GM12878 (cell line): ENCODE results near the gene KEL.

Experiments used
- BHLHE40 ChIP-seq, 2 experiments: fragments of 450-650 bp in 1 of 2; IDR thresholded peaks; 2 replicates each; pipeline ENCODE4 v1.6.1; 2011 to 2017; ENCODE audit warnings: low read depth in 2 of 2, borderline replicate concordance in 1 of 2, improper control_type of control experiment in 1 of 2, low read length in 1 of 2, mild to moderate bottlenecking in 1 of 2
- CHD4 ChIP-seq: fragments of 200-600 bp; sonication (generic); IDR thresholded peaks from 2 replicates; pipeline ENCODE4 v1.6.1; 2016; ENCODE audit warnings: mild to moderate bottlenecking
- CTCF ChIP-seq, 3 experiments: IDR thresholded peaks in 2 of 3; conservative IDR thresholded peaks in 1 of 3; 2 replicates each; pipeline ENCODE4 v1.5.1; 2011; ENCODE audit warnings: low read depth in 3 of 3, low read length in 3 of 3, mild to moderate bottlenecking in 3 of 3, control low read depth in 2 of 3, moderate library complexity in 2 of 3, inconsistent platforms in 1 of 3, mixed read lengths in 1 of 3; ENCODE audit not compliant: control insufficient read depth in 2 of 3, insufficient read depth in 1 of 3; ENCODE audit errors: extremely low read depth in 1 of 3
- EED ChIP-seq: sonication (generic); IDR thresholded peaks from 2 replicates; pipeline ENCODE4 v1.6.1; 2016; ENCODE audit warnings: antibody characterized with exemption, low read depth
- JUNB ChIP-seq: IDR thresholded peaks from 2 replicates; pipeline ENCODE4 v1.6.1; 2016; ENCODE audit warnings: antibody characterized with exemption, mild to moderate bottlenecking
- JUND ChIP-seq: IDR thresholded peaks from 2 replicates; pipeline ENCODE4 v1.6.1; 2012; ENCODE audit warnings: low read depth, mild to moderate bottlenecking, low read length, improper control_type of control experiment, moderate library complexity
- POLR2A ChIP-seq: IDR thresholded peaks from 2 replicates; pipeline ENCODE4 v1.6.1; 2011; ENCODE audit warnings: low read depth, mild to moderate bottlenecking, low read length
- POLR2AphosphoS2 ChIP-seq: IDR thresholded peaks from 2 replicates; pipeline ENCODE4 v1.6.1; 2011; ENCODE audit warnings: low read depth, mild to moderate bottlenecking, low read length, improper control_type of control experiment, moderate library complexity
- RCOR1 ChIP-seq: conservative IDR thresholded peaks from 2 replicates; pipeline ENCODE4 v1.6.1; 2012; ENCODE audit warnings: low read depth, low read length, improper control_type of control experiment
- RELB ChIP-seq: fragments of 450-650 bp; IDR thresholded peaks from 2 replicates; pipeline ENCODE4 v1.6.1; 2017; ENCODE audit warnings: low read depth, mild to moderate bottlenecking, moderate library complexity
- YY1 ChIP-seq: IDR thresholded peaks from 2 replicates; pipeline ENCODE4 v1.6.1; 2011; ENCODE audit warnings: low read depth, mild to moderate bottlenecking, low read length
- ZNF24 ChIP-seq: fragments of 450-650 bp; IDR thresholded peaks from 2 replicates; pipeline ENCODE4 v1.6.1; 2017; ENCODE audit warnings: antibody characterized with exemption, mild to moderate bottlenecking
- ZNF274 ChIP-seq: IDR thresholded peaks from one replicate; pipeline ENCODE4 v1.8.0; 2011; ENCODE audit not compliant: insufficient read length, insufficient read depth
- TF ChIP-seq, protein P1 (sequence below): fragments of 450-650 bp; IDR thresholded peaks from 2 replicates; pipeline ENCODE4 v1.6.1; 2016; ENCODE audit warnings: mild to moderate bottlenecking, moderate library complexity, borderline replicate concordance

DNA sequence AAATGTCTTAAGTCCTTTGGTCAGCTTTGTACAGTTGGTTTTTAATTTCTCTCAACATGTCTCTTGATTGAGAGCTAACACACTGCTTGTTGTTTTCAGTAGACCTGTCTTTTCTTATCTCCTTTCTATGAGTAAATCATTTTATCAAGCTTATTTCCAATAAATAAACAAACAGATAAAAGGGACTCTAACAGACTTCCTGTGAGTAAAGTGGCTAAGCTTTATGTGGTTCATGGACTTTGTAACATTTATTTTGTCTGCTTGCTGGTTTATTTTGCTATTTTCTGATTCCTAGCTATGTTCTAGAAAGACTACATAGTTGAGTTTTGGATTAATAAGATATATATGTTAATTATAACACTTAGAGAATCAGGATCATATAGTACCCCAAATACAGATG, 37.6 kb upstream of the KEL start:
- no peak for TF ChIP-seq BHLHE40 (IDR thresholded peaks at IDR 0.05; ENCODE audit: borderline replicate concordance in 1 of 2, low read depth in 2 of 2, low read length in 1 of 2)
- no peak for TF ChIP-seq ZNF274
- TF ChIP-seq CTCF (IDR thresholded peaks at IDR 0.05 in 2 of 3, conservative IDR thresholded peaks at IDR 0.05 in 1 of 3; ENCODE audit: control insufficient read depth in 2 of 3, extremely low read depth in 1 of 3, insufficient read depth in 1 of 3, low read depth in 3 of 3, low read length in 3 of 3), result no peak
- TF ChIP-seq, protein P1, sequence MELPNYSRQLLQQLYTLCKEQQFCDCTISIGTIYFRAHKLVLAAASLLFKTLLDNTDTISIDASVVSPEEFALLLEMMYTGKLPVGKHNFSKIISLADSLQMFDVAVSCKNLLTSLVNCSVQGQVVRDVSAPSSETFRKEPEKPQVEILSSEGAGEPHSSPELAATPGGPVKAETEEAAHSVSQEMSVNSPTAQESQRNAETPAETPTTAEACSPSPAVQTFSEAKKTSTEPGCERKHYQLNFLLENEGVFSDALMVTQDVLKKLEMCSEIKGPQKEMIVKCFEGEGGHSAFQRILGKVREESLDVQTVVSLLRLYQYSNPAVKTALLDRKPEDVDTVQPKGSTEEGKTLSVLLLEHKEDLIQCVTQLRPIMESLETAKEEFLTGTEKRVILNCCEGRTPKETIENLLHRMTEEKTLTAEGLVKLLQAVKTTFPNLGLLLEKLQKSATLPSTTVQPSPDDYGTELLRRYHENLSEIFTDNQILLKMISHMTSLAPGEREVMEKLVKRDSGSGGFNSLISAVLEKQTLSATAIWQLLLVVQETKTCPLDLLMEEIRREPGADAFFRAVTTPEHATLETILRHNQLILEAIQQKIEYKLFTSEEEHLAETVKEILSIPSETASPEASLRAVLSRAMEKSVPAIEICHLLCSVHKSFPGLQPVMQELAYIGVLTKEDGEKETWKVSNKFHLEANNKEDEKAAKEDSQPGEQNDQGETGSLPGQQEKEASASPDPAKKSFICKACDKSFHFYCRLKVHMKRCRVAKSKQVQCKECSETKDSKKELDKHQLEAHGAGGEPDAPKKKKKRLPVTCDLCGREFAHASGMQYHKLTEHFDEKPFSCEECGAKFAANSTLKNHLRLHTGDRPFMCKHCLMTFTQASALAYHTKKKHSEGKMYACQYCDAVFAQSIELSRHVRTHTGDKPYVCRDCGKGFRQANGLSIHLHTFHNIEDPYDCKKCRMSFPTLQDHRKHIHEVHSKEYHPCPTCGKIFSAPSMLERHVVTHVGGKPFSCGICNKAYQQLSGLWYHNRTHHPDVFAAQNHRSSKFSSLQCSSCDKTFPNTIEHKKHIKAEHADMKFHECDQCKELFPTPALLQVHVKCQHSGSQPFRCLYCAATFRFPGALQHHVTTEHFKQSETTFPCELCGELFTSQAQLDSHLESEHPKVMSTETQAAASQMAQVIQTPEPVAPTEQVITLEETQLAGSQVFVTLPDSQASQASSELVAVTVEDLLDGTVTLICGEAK, result no peak
- no peak for TF ChIP-seq RELB
- TF ChIP-seq EED, result no peak
- no peak for TF ChIP-seq POLR2A
- no peak for TF ChIP-seq ZNF24
- no peak for TF ChIP-seq CHD4
- TF ChIP-seq RCOR1, result no peak
- no peak for TF ChIP-seq YY1
- TF ChIP-seq POLR2AphosphoS2, result no peak
- TF ChIP-seq JUNB, result no peak
- TF ChIP-seq JUND, result no peak
